ENCODE data around the gene UACA.
"Not testable (repeated sequence)": the region's sequence is repeated elsewhere in the genome, so short reads cannot be mapped to it uniquely, and the experiment has no call there.

GRCh38 chr15:70804388-70804787 lies 41.0 kb upstream of the UACA start:
- TF ChIP-seq CTCF (IDR thresholded peaks at IDR 0.05; ENCODE audit: low read depth, low read length); EZH2phosphoT487 (IDR thresholded peaks at IDR 0.05; ENCODE audit: low read depth): not testable (repeated sequence)

Data from OCI-LY3 (cell line).